H9 (cell line): ENCODE results near the gene PDE6H. TPM values are rescaled to one million over a fixed set of nuclear protein-coding genes. Genes with fewer than 3 reads are reported as not detected.

Experiments used
- DNase-seq: peaks from one replicate; pipeline ENCODE4 v3.0.0-alpha.2; 2017
- H2AFZ ChIP-seq: one replicate; pipeline ENCODE4 v1.6.1; 2013; ENCODE audit warnings: mild to moderate bottlenecking, low read length, control low read depth, moderate library complexity
- H2AK5ac ChIP-seq: 2 replicates; pipeline ENCODE4 v1.6.1; 2013; ENCODE audit warnings: low read length, control low read depth, mixed read lengths; ENCODE audit not compliant: insufficient read length
- H2BK120ac ChIP-seq: one replicate; pipeline ENCODE4 v1.6.1; 2013; ENCODE audit warnings: low read depth, mild to moderate bottlenecking, low read length, control low read depth, inconsistent platforms; ENCODE audit not compliant: poor library complexity, severe bottlenecking
- H2BK12ac ChIP-seq: 2 replicates; pipeline ENCODE4 v1.6.1; 2013; ENCODE audit warnings: low read length, control low read depth, mixed read lengths, low read depth; ENCODE audit not compliant: insufficient read length
- H2BK15ac ChIP-seq: 2 replicates; pipeline ENCODE4 v1.6.1; 2013; ENCODE audit warnings: low read depth, low read length, control low read depth
- H2BK20ac ChIP-seq: one replicate; pipeline ENCODE4 v1.6.1; 2013; ENCODE audit warnings: low read depth, mild to moderate bottlenecking, low read length, control low read depth, inconsistent platforms; ENCODE audit not compliant: poor library complexity, severe bottlenecking
- H2BK5ac ChIP-seq: 2 replicates; pipeline ENCODE4 v1.6.1; 2013; ENCODE audit warnings: low read length, control low read depth, mixed read lengths; ENCODE audit not compliant: insufficient read length
- H3K14ac ChIP-seq: 2 replicates; pipeline ENCODE4 v1.6.1; 2013; ENCODE audit warnings: low read length, control low read depth; ENCODE audit not compliant: insufficient read depth
- H3K18ac ChIP-seq: 2 replicates; pipeline ENCODE4 v1.6.1; 2013; ENCODE audit warnings: low read depth, mild to moderate bottlenecking, mixed read lengths, low read length, control low read depth; ENCODE audit not compliant: insufficient read length
- H3K23ac ChIP-seq: 2 replicates; pipeline ENCODE4 v1.6.1; 2013; ENCODE audit warnings: low read length, control low read depth, mixed read lengths, low read depth; ENCODE audit not compliant: insufficient read length
- H3K23me2 ChIP-seq: 2 replicates; pipeline ENCODE4 v1.6.1; 2013; ENCODE audit warnings: low read depth, mild to moderate bottlenecking, mixed read lengths, low read length, control low read depth; ENCODE audit not compliant: insufficient read length, poor library complexity, severe bottlenecking
- H3K27ac ChIP-seq: 2 replicates; pipeline ENCODE4 v1.5.1; 2013; ENCODE audit warnings: low read length, control low read depth, mixed read lengths, low read depth; ENCODE audit not compliant: insufficient read length
- H3K27me3 ChIP-seq: 2 replicates; pipeline ENCODE4 v1.6.1; 2013; ENCODE audit warnings: low read length, control low read depth, inconsistent platforms; ENCODE audit not compliant: insufficient read depth
- H3K4ac ChIP-seq: 2 replicates; pipeline ENCODE4 v1.6.1; 2013; ENCODE audit warnings: low read depth, mild to moderate bottlenecking, control low read depth, inconsistent platforms, low read length, moderate library complexity
- H3K4me1 ChIP-seq: 2 replicates; pipeline ENCODE4 v1.6.1; 2013; ENCODE audit warnings: low read length, control low read depth, inconsistent platforms; ENCODE audit not compliant: insufficient read depth
- H3K4me2 ChIP-seq: 2 replicates; pipeline ENCODE4 v1.6.1; 2013; ENCODE audit warnings: low read length, control low read depth, mixed read lengths; ENCODE audit not compliant: insufficient read length, insufficient read depth
- H3K56ac ChIP-seq: 2 replicates; pipeline ENCODE4 v1.6.1; 2013; ENCODE audit warnings: low read depth, mild to moderate bottlenecking, mixed read lengths, low read length, control low read depth; ENCODE audit not compliant: insufficient read length
- H3K79me1 ChIP-seq: 2 replicates; pipeline ENCODE4 v1.6.1; 2013; ENCODE audit warnings: low read depth, mild to moderate bottlenecking, moderate library complexity, low read length, control low read depth, inconsistent platforms; ENCODE audit not compliant: insufficient read depth, poor library complexity, severe bottlenecking
- H3K79me2 ChIP-seq: 2 replicates; pipeline ENCODE4 v1.6.1; 2013; ENCODE audit warnings: low read length, control low read depth, inconsistent platforms; ENCODE audit not compliant: insufficient read depth
- H3K9ac ChIP-seq: 2 replicates; pipeline ENCODE4 v1.6.1; 2013; ENCODE audit warnings: low read length, control low read depth, mixed read lengths; ENCODE audit not compliant: insufficient read length; ENCODE audit errors: extremely low read depth
- H3K9me3 ChIP-seq: one replicate; pipeline ENCODE4 v1.6.1; 2013; ENCODE audit warnings: low read depth, low read length, inconsistent platforms; ENCODE audit not compliant: control insufficient read depth
- H3T11ph ChIP-seq: one replicate; pipeline ENCODE4 v1.6.1; 2013; ENCODE audit warnings: mild to moderate bottlenecking, low read length, control low read depth, inconsistent platforms
- H4K20me1 ChIP-seq: one replicate; pipeline ENCODE4 v1.6.1; 2013; ENCODE audit not compliant: control insufficient read depth, insufficient read length, insufficient read depth
- H4K5ac ChIP-seq: 2 replicates; pipeline ENCODE4 v1.6.1; 2013; ENCODE audit warnings: low read depth, mild to moderate bottlenecking, mixed read lengths, low read length, control low read depth; ENCODE audit not compliant: insufficient read length
- H4K8ac ChIP-seq: replicated peaks from 2 replicates; pipeline ENCODE4 v1.6.1; 2013; ENCODE audit warnings: low read length, control low read depth, mixed read lengths, low read depth; ENCODE audit not compliant: insufficient read length
- H4K91ac ChIP-seq: 2 replicates; pipeline ENCODE4 v1.6.1; 2013; ENCODE audit warnings: low read depth, mild to moderate bottlenecking, moderate library complexity, mixed read lengths, low read length, control low read depth; ENCODE audit not compliant: insufficient read length
- H3K27ac Mint-ChIP-seq, 3 experiments: 2 replicates in 2 of 3; 3 replicates in 1 of 3; pipeline ENCODE4 v1.8.0; 2020 to 2021; ENCODE audit warnings: mixed read lengths in 3 of 3, mild to moderate bottlenecking in 1 of 3, moderate library complexity in 1 of 3
- H3K27me3 Mint-ChIP-seq: 2 replicates; pipeline ENCODE4 v1.8.0; 2021; ENCODE audit warnings: low read depth, mild to moderate bottlenecking, moderate library complexity, mixed read lengths
- H3K36me3 Mint-ChIP-seq, 3 experiments: 2 replicates in 2 of 3; 3 replicates in 1 of 3; pipeline ENCODE4 v1.8.0; 2020 to 2021; ENCODE audit warnings: low read depth in 3 of 3, mixed read lengths in 3 of 3; ENCODE audit not compliant: insufficient read depth in 1 of 3
- H3K4me1 Mint-ChIP-seq, 2 experiments: 2 replicates each; pipeline ENCODE4 v1.8.0; 2020; ENCODE audit warnings: mixed read lengths in 2 of 2
- H3K4me3 Mint-ChIP-seq, 2 experiments: 2 replicates in 1 of 2; 3 replicates in 1 of 2; pipeline ENCODE4 v1.8.0; 2020 to 2021; ENCODE audit warnings: mild to moderate bottlenecking in 2 of 2, mixed read lengths in 2 of 2, moderate library complexity in 1 of 2
- H3K9me3 Mint-ChIP-seq, 2 experiments: 2 replicates in 1 of 2; 3 replicates in 1 of 2; pipeline ENCODE4 v1.8.0; 2020; ENCODE audit warnings: mild to moderate bottlenecking in 2 of 2, mixed read lengths in 2 of 2, moderate library complexity in 1 of 2
- WGBS: extraction: QIAGEN DNeasy Blood & Tissue Kit; methylation state at CpG from one replicate; pipeline ENCODE4 v1.1.7; 2013; ENCODE audit warnings: missing lambda C conversion rate, low lambda C conversion rate, mixed read lengths; ENCODE audit not compliant: insufficient read length; ENCODE audit errors: extremely low coverage; 5-methylcytosine and 5-hydroxymethylcytosine counted together
- total RNA-seq: library from RNA; stranded (reverse); gene quantifications from 2 replicates; pipeline ENCODE4 v1.2.1, GENCODE V29; 2021
- TF ChIP-seq, protein P1 (sequence below): fragments of 200-600 bp; sonication (generic); conservative IDR thresholded peaks from 3 replicates; pipeline ENCODE4 v1.8.0; 2021; ENCODE audit warnings: antibody characterized with exemption, mild to moderate bottlenecking

Gene PDE6H
- total RNA-seq, 1 experiment from 2014 or later, result not detected

DNA sequence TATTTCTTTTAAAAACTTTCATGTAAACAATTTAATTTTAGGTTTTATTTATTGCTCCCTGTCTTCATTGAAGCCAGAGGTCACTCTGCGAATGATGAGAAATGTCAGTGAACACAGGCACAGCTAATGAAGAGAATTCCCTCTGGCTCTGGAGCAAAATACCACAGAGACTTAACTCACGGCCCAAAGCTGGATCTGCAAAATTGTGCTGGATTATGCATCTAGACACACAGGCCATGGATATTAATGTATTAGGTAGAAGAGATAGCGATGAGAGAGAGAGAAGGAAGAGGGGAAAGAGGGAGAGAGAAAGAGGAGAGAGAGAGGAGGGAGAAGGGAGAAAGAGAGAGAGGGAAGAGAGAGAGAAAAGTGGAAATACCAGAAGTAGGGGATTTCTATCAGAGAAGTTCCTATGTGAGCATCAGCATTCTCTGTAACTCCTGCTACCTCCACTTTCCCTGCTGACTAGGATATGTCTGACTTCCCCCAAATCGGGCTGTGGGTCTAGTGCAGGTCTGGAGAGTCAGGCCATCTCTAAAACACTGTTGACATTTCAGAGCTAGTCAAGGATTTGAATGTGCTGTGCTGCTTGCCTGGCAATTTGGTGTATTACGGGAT, 15.2 kb upstream of the PDE6H start:
- H3K18ac ChIP-seq, result no peak overlapping the region
- no peak overlapping the region for H3K27ac ChIP-seq
- no peak overlapping the region for H2BK5ac ChIP-seq
- H3K4me2 ChIP-seq, result no peak overlapping the region
- H3T11ph ChIP-seq, result no peak overlapping the region
- peaks cover 8% of the 10 kb centered on the region for H3K4me1 ChIP-seq
- H3K4me1 Mint-ChIP-seq, result peaks cover 12 to 13% of the 10 kb centered on the region in 2 experiments
- no peaks in the 10 kb centered on the region for H3K9me3 ChIP-seq
- H3K4me3 Mint-ChIP-seq, result no peak overlapping the region
- no peaks in the 10 kb centered on the region for H3K9me3 Mint-ChIP-seq
- no peak overlapping the region for H4K91ac ChIP-seq
- no peak overlapping the region for H3K27ac Mint-ChIP-seq
- H3K56ac ChIP-seq, result no peak overlapping the region
- no peak for DNase-seq
- H3K4ac ChIP-seq, result no peak overlapping the region
- no peak overlapping the region for H2BK15ac ChIP-seq
- no peaks in the 10 kb centered on the region for H3K79me1 ChIP-seq
- H4K5ac ChIP-seq, result no peak overlapping the region
- H3K79me2 ChIP-seq, result no peaks in the 10 kb centered on the region
- H3K23me2 ChIP-seq, result no peaks in the 10 kb centered on the region
- no peak overlapping the region for H3K23ac ChIP-seq
- TF ChIP-seq, protein P1, sequence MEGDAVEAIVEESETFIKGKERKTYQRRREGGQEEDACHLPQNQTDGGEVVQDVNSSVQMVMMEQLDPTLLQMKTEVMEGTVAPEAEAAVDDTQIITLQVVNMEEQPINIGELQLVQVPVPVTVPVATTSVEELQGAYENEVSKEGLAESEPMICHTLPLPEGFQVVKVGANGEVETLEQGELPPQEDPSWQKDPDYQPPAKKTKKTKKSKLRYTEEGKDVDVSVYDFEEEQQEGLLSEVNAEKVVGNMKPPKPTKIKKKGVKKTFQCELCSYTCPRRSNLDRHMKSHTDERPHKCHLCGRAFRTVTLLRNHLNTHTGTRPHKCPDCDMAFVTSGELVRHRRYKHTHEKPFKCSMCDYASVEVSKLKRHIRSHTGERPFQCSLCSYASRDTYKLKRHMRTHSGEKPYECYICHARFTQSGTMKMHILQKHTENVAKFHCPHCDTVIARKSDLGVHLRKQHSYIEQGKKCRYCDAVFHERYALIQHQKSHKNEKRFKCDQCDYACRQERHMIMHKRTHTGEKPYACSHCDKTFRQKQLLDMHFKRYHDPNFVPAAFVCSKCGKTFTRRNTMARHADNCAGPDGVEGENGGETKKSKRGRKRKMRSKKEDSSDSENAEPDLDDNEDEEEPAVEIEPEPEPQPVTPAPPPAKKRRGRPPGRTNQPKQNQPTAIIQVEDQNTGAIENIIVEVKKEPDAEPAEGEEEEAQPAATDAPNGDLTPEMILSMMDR, result no peak
- H3K14ac ChIP-seq, result no peak overlapping the region
- 100% methylated on average over 1 of the region's 5 CpGs for WGBS
- peak overlapping the region; percentile 7 for H2AFZ ChIP-seq
- H2BK20ac ChIP-seq, result no peak overlapping the region
- H3K27me3 Mint-ChIP-seq, result no peaks in the 10 kb centered on the region
- H4K8ac ChIP-seq, result no peak overlapping the region
- H4K20me1 ChIP-seq, result no peaks in the 10 kb centered on the region
- H3K36me3 Mint-ChIP-seq, result no peaks in the 10 kb centered on the region
- H3K9ac ChIP-seq, result no peak overlapping the region
- H2BK12ac ChIP-seq, result no peak overlapping the region
- no peaks in the 10 kb centered on the region for H3K27me3 ChIP-seq
- no peak overlapping the region for H2AK5ac ChIP-seq
- H2BK120ac ChIP-seq, result no peak overlapping the region
